A673 (cell line): Measurements from ENCODE around the gene NFATC4. TPM values are rescaled to one million over a fixed set of nuclear protein-coding genes. Genes with fewer than 3 reads are reported as not detected.

ENCODE experiments used
- BruUV-seq: library from RNA; stranded (reverse); fragments of 400-500 nt; replicated peaks from 2 replicates; lab custom pipeline; 2021; lab: Mats Ljungman, UMichigan
- CTCF ChIA-PET: fragments of 300-600 bp; sonication (Branson Sonifier 250); formaldehyde crosslinking; loops from one replicate; lab custom pipeline; 2022; ENCODE audit warnings: antibody characterized with exemption; lab: Charles Lee
- POLR2A ChIA-PET: fragments of 300-600 bp; sonication (Branson Sonifier 250); formaldehyde crosslinking; loops from one replicate; lab custom pipeline; 2022; ENCODE audit warnings: antibody characterized with exemption; ENCODE audit not compliant: low non-redundant PET; lab: Charles Lee
- DNase-seq: peaks from one replicate; pipeline ENCODE4 v3.0.0-alpha.2; 2015; ENCODE audit warnings: low spot score
- H3K27ac ChIP-seq: fragments of 200-600 bp; sonication (generic); 2 replicates; pipeline ENCODE4 v1.5.1; 2016; ENCODE audit warnings: mixed run types, low read depth, mild to moderate bottlenecking, mixed read lengths, antibody characterized with exemption, low read length; ENCODE audit not compliant: poor library complexity, severe bottlenecking
- H3K27me3 ChIP-seq: fragments of 200-600 bp; sonication (generic); replicated peaks from 2 replicates; pipeline ENCODE4 v1.6.1; 2017; ENCODE audit warnings: mixed run types, low read depth, mild to moderate bottlenecking, mixed read lengths, antibody characterized with exemption, low read length; ENCODE audit not compliant: insufficient read depth, poor library complexity
- H3K36me3 ChIP-seq: fragments of 200-600 bp; sonication (generic); 2 replicates; pipeline ENCODE4 v1.6.1; 2016; ENCODE audit warnings: mixed run types, mild to moderate bottlenecking, mixed read lengths, antibody characterized with exemption, low read length; ENCODE audit not compliant: insufficient read depth, poor library complexity, severe bottlenecking
- H3K4me1 ChIP-seq: fragments of 200-600 bp; sonication (generic); 2 replicates; pipeline ENCODE4 v1.6.1; 2017; ENCODE audit warnings: mixed run types, mild to moderate bottlenecking, mixed read lengths, antibody characterized with exemption, low read length; ENCODE audit not compliant: insufficient read depth, poor library complexity, severe bottlenecking
- H3K4me3 ChIP-seq: fragments of 200-600 bp; sonication (generic); 2 replicates; pipeline ENCODE4 v1.5.1; 2016; ENCODE audit warnings: low read depth, mixed run types, mild to moderate bottlenecking, mixed read lengths, low read length; ENCODE audit not compliant: poor library complexity, severe bottlenecking
- H3K9me3 ChIP-seq: fragments of 200-600 bp; sonication (generic); 2 replicates; pipeline ENCODE4 v1.6.1; 2016; ENCODE audit warnings: mixed run types, low read depth, mild to moderate bottlenecking, mixed read lengths, antibody characterized with exemption, low read length; ENCODE audit not compliant: poor library complexity, severe bottlenecking
- CTCF ChIP-seq: fragments of 300-800, 200-600 bp; sonication (generic); conservative IDR thresholded peaks from 2 replicates; pipeline ENCODE4 v1.5.1; 2017; ENCODE audit warnings: low read depth, mild to moderate bottlenecking, antibody characterized with exemption, low read length, moderate library complexity, mixed read lengths
- EZH2 ChIP-seq: fragments of 200-600 bp; sonication (generic); IDR thresholded peaks from 2 replicates; pipeline ENCODE4 v1.6.1; 2017; ENCODE audit warnings: borderline replicate concordance, low read depth, mild to moderate bottlenecking, mixed read lengths, antibody characterized with exemption, low read length; ENCODE audit not compliant: poor library complexity, severe bottlenecking
- intact Hi-C: fragments of 100-400 bp; cut with micrococcal nuclease; formaldehyde crosslinking; loops from one replicate; pipeline ENCODE4 v1.10.0; 2022; ENCODE audit not compliant: unreplicated experiment
- total RNA-seq: library from RNA; stranded (reverse); gene quantifications from 2 replicates; pipeline ENCODE4 v1.2.3, GENCODE V29; 2021

NFATC4 gene
- total RNA-seq, 1 experiment from 2014 or later = 38.1 TPM

GRCh38 chr14:24377657-24378056, 9.7 kb downstream of the NFATC4 start:
- ChIA-PET CTCF (no interaction called here), POLR2A (no interaction called here)
- no TSS peak for BruUV-seq
- H3K27ac ChIP-seq = no peak overlapping the region
- no peaks in the 10 kb centered on the region for H3K9me3 ChIP-seq
- no peak for DNase-seq
- TF ChIP-seq CTCF (no peak), EZH2 (no peak)
- no peak overlapping the region for H3K4me3 ChIP-seq
- H3K27me3 ChIP-seq = no peaks in the 10 kb centered on the region
- peaks cover 8% of the 10 kb centered on the region for H3K36me3 ChIP-seq
- intact Hi-C loops = no loop called here
- no peaks in the 10 kb centered on the region for H3K4me1 ChIP-seq

DNA sequence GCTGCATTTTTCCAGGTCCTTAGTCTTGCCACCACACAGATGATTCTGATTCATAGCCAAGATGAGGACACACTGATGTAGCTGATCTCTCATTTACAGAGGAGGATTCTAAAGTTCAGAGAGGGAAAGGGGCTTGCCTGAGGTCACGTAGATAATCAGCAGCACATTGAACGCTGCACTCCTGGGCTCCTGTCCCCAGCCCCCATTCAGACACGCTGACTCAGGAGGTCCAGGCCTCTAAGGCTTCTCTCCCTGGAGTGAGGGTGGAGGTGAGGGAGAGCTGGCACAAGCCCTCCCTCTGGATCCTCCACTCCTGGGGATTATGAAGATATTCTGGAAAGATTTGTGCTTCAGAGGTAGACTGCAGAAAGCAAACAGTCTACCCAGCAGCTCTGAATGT, 10.3 kb downstream of the NFATC4 start:
- H3K9me3 ChIP-seq = no peaks in the 10 kb centered on the region
- POLR2A ChIA-PET = no interaction called here
- DNase-seq = no peak
- H3K27me3 ChIP-seq = no peaks in the 10 kb centered on the region
- CTCF ChIA-PET = no interaction called here
- TF ChIP-seq EZH2 (no peak), CTCF (no peak)
- intact Hi-C loops = no loop called here
- no peak overlapping the region for H3K4me3 ChIP-seq
- no TSS peak for BruUV-seq
- peaks cover 1% of the 10 kb centered on the region for H3K36me3 ChIP-seq
- H3K4me1 ChIP-seq = no peaks in the 10 kb centered on the region
- H3K27ac ChIP-seq = no peak overlapping the region

- ChIA-PET CTCF (no interaction called here), POLR2A (no interaction called here)
- no peaks in the 10 kb centered on the region for H3K4me1 ChIP-seq
- intact Hi-C loops = no loop called here
- no peak overlapping the region for H3K4me3 ChIP-seq
- H3K27ac ChIP-seq = no peak overlapping the region
- H3K27me3 ChIP-seq = no peaks in the 10 kb centered on the region
- no peaks in the 10 kb centered on the region for H3K36me3 ChIP-seq
- H3K9me3 ChIP-seq = no peaks in the 10 kb centered on the region
- BruUV-seq = no TSS peak
- no peak for DNase-seq
- TF ChIP-seq EZH2 (no peak), CTCF (no peak)
Observed at GRCh38 chr14:24378981-24379906, 11.3 kb downstream of the NFATC4 start.
